PFSK-1 (cell line): Measurements from ENCODE around the gene ENO4.

ENCODE experiments used
- FOXP2 ChIP-seq: optimal IDR thresholded peaks from 2 replicates; pipeline ENCODE3; 2011; ENCODE audit warnings: borderline replicate concordance, control low read depth, inconsistent platforms; ENCODE audit not compliant: insufficient read depth; ENCODE audit errors: extremely low read length, extremely low read depth
- POLR2AphosphoS5 ChIP-seq: IDR thresholded peaks from 2 replicates; pipeline ENCODE4 v1.6.1; 2012; ENCODE audit warnings: low read depth, mild to moderate bottlenecking, control low read depth, low read length, moderate library complexity
- REST ChIP-seq, 2 experiments: IDR thresholded peaks; 2 replicates each; pipeline versions ENCODE4 v1.6.1 to v1.8.0; 2011 to 2012; ENCODE audit warnings: low read depth in 2 of 2, low read length in 2 of 2, control low read depth in 1 of 2, inconsistent platforms in 1 of 2, mild to moderate bottlenecking in 1 of 2, moderate library complexity in 1 of 2; ENCODE audit not compliant: insufficient read depth in 1 of 2
- SIN3A ChIP-seq: IDR thresholded peaks from 2 replicates; pipeline ENCODE4 v1.6.1; 2012; ENCODE audit warnings: mild to moderate bottlenecking, low read length, moderate library complexity, borderline replicate concordance; ENCODE audit not compliant: insufficient read depth
- TAF1 ChIP-seq: IDR thresholded peaks from 2 replicates; pipeline ENCODE4 v1.6.1; 2012; ENCODE audit warnings: low read length, control low read depth, borderline replicate concordance; ENCODE audit not compliant: insufficient read depth

The ENO4 gene

GRCh38 chr10:116866987-116867595 is 17.8 kb downstream of the ENO4 start:
- TF ChIP-seq FOXP2 (no peak), TAF1 (no peak), SIN3A (no peak), POLR2AphosphoS5 (no peak), REST (IDR thresholded peaks at IDR 0.05; ENCODE audit: insufficient read depth in 1 of 2, low read depth in 2 of 2, low read length in 2 of 2) (no peak)

DNA sequence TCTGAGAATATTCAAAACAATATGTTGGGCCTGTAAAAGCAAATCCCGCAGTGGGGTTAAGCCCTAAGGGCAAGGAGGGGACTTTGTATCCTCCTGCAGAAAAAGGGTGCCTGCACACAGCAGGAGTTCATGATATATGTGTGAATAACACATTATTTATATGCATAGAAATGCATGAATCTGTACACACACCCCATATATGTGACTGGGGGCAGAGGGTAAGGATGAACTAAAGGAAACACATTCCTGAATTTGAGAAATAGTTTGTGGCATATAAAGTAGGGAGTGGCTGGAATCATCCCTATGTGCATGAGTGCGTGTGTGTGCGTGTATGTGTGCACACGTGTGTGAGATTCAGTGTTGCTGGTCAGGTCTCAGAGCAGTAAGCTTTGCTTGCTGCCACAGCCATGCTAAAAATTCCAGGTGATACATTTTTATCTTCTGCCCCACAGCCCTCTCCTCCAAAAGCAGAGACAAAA is 18.9 kb downstream of the ENO4 start:
- TF ChIP-seq POLR2AphosphoS5 (no peak), SIN3A (no peak), REST (IDR thresholded peaks at IDR 0.05; ENCODE audit: insufficient read depth in 1 of 2, low read depth in 2 of 2, low read length in 2 of 2) (no peak), FOXP2 (no peak), TAF1 (no peak)

DNA sequence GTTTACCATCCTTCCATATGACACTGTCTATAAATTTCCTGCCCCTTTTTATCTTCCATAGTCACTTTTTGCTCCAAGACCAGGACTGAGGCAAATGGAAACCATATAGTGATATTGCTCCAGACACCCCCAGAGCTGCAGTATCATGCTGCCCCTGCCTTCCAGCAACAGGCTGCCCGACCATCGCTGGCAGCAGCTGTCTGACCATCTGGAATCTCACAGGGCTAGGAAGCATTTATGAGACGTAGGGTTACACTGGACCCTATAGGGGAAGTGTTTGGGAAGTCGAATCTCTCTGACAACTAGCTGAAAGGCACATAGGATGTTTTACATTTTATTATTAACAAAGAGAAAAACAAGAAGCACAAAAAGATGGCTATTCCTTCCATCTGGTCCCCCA is 19.4 kb downstream of the ENO4 start:
- TF ChIP-seq SIN3A (no peak), TAF1 (no peak), POLR2AphosphoS5 (no peak), REST (IDR thresholded peaks at IDR 0.05; ENCODE audit: insufficient read depth in 1 of 2, low read depth in 2 of 2, low read length in 2 of 2) (no peak), FOXP2 (no peak)

- TF ChIP-seq TAF1 (no peak), POLR2AphosphoS5 (no peak), FOXP2 (no peak), REST (IDR thresholded peaks at IDR 0.05; ENCODE audit: insufficient read depth in 1 of 2, low read depth in 2 of 2, low read length in 2 of 2) (no peak), SIN3A (no peak)
Observed at GRCh38 chr10:116870949-116871348, 21.6 kb downstream of the ENO4 start.
